Trophoblast cell (in vitro differentiated cells and primary cell): ENCODE data around the gene RPL9.
"Not testable (repeated sequence)": the region's sequence is repeated elsewhere in the genome, so short reads cannot be mapped to it uniquely, and the experiment has no call there.

Experiments
- DNase-seq, 2 donors: peaks; one replicate each; pipeline ENCODE4 v3.0.0-alpha.2; 2016
- H2AFZ ChIP-seq: 2 replicates; pipeline ENCODE4 v1.6.1; 2013; ENCODE audit warnings: low read length, moderate library complexity, mild to moderate bottlenecking; ENCODE audit not compliant: insufficient read depth, poor library complexity
- H2AK5ac ChIP-seq: 2 replicates; pipeline ENCODE4 v1.6.1; 2013; ENCODE audit warnings: mild to moderate bottlenecking, low read length
- H2BK120ac ChIP-seq: 2 replicates; pipeline ENCODE4 v1.6.1; 2013; ENCODE audit warnings: low read length, mild to moderate bottlenecking, moderate library complexity; ENCODE audit not compliant: insufficient read depth, poor library complexity
- H2BK12ac ChIP-seq: 2 replicates; pipeline ENCODE4 v1.6.1; 2013; ENCODE audit warnings: mild to moderate bottlenecking, low read length, moderate library complexity
- H2BK5ac ChIP-seq: 2 replicates; pipeline ENCODE4 v1.6.1; 2013; ENCODE audit warnings: low read length, low read depth, moderate library complexity, mild to moderate bottlenecking; ENCODE audit not compliant: poor library complexity
- H3K14ac ChIP-seq: 2 replicates; pipeline ENCODE4 v1.6.1; 2013; ENCODE audit warnings: mild to moderate bottlenecking, low read length
- H3K18ac ChIP-seq: 2 replicates; pipeline ENCODE4 v1.6.1; 2013; ENCODE audit warnings: mild to moderate bottlenecking, low read length
- H3K23ac ChIP-seq: 2 replicates; pipeline ENCODE4 v1.6.1; 2013; ENCODE audit warnings: low read length
- H3K27ac ChIP-seq: 2 replicates; pipeline ENCODE4 v1.5.1; 2013; ENCODE audit warnings: low read depth, mild to moderate bottlenecking, inconsistent platforms, low read length, moderate library complexity
- H3K27me3 ChIP-seq: 2 replicates; pipeline ENCODE4 v1.6.1; 2013; ENCODE audit warnings: inconsistent platforms, mild to moderate bottlenecking, low read length, moderate library complexity; ENCODE audit not compliant: insufficient read depth
- H3K36me3 ChIP-seq, 2 experiments: 1 replicate in 1 of 2; 2 replicates in 1 of 2; pipeline ENCODE4 v1.6.1; 2013; ENCODE audit warnings: low read length in 2 of 2, mild to moderate bottlenecking in 2 of 2, moderate library complexity in 1 of 2; ENCODE audit not compliant: insufficient read depth in 2 of 2, control insufficient read depth in 1 of 2
- H3K4ac ChIP-seq: 2 replicates; pipeline ENCODE4 v1.6.1; 2013; ENCODE audit warnings: low read depth, mild to moderate bottlenecking, low read length, moderate library complexity
- H3K4me1 ChIP-seq, 2 experiments: 1 replicate in 1 of 2; 2 replicates in 1 of 2; pipeline ENCODE4 v1.6.1; 2013; ENCODE audit warnings: low read length in 2 of 2, mild to moderate bottlenecking in 2 of 2, moderate library complexity in 1 of 2; ENCODE audit not compliant: insufficient read depth in 2 of 2, control insufficient read depth in 1 of 2
- H3K4me2 ChIP-seq: 2 replicates; pipeline ENCODE4 v1.6.1; 2013; ENCODE audit warnings: inconsistent platforms, mild to moderate bottlenecking, low read length, moderate library complexity
- H3K4me3 ChIP-seq: 2 replicates; pipeline ENCODE4 v1.5.1; 2013; ENCODE audit warnings: mild to moderate bottlenecking, low read depth, low read length, inconsistent platforms
- H3K79me1 ChIP-seq: one replicate; pipeline ENCODE4 v1.6.1; 2013; ENCODE audit warnings: low read length
- H3K79me2 ChIP-seq: 2 replicates; pipeline ENCODE4 v1.6.1; 2013; ENCODE audit warnings: low read length, mild to moderate bottlenecking; ENCODE audit not compliant: control insufficient read depth, insufficient read depth, poor library complexity
- H3K9ac ChIP-seq: 2 replicates; pipeline ENCODE4 v1.6.1; 2013; ENCODE audit warnings: mild to moderate bottlenecking, low read length
- H3K9me3 ChIP-seq: 2 replicates; pipeline ENCODE4 v1.6.1; 2013; ENCODE audit warnings: low read depth, mild to moderate bottlenecking, control low read depth, inconsistent platforms, low read length; ENCODE audit not compliant: insufficient read depth
- H4K12ac ChIP-seq: 2 replicates; pipeline ENCODE4 v1.6.1; 2013; ENCODE audit warnings: low read depth, mild to moderate bottlenecking, low read length, moderate library complexity
- H4K8ac ChIP-seq: 2 replicates; pipeline ENCODE4 v1.6.1; 2013; ENCODE audit warnings: low read depth, mild to moderate bottlenecking, low read length, moderate library complexity
- H4K91ac ChIP-seq: one replicate; pipeline ENCODE4 v1.6.1; 2013; ENCODE audit warnings: low read depth, mild to moderate bottlenecking, low read length, moderate library complexity
- WGBS: extraction: QIAGEN DNeasy Blood & Tissue Kit; methylation state at CpG from one replicate; pipeline ENCODE4 v1.1.7; 2013; ENCODE audit warnings: missing lambda C conversion rate; ENCODE audit not compliant: insufficient read length, insufficient coverage; ENCODE audit errors: extremely low coverage; 5-methylcytosine and 5-hydroxymethylcytosine counted together

RPL9 gene

GRCh38 chr4:39464886-39465501, 6.3 kb upstream of the RPL9 start:
- peak in 1 of 2 donors; percentile 56 for DNase-seq
- no peak overlapping the region for H4K91ac ChIP-seq
- peaks cover 0 to 3% of the 10 kb centered on the region in 2 experiments for H3K4me1 ChIP-seq
- no peaks in the 10 kb centered on the region for H3K79me2 ChIP-seq
- H2BK5ac ChIP-seq: no peak overlapping the region
- H3K18ac ChIP-seq: no peak overlapping the region
- H3K27me3 ChIP-seq: no peaks in the 10 kb centered on the region
- no peak overlapping the region for H3K4ac ChIP-seq
- H2AFZ ChIP-seq: no peak overlapping the region
- no peaks in the 10 kb centered on the region for H3K9me3 ChIP-seq
- H3K79me1 ChIP-seq: peaks cover 3% of the 10 kb centered on the region
- no peak overlapping the region for H2AK5ac ChIP-seq
- H3K14ac ChIP-seq: no peak overlapping the region
- no peak overlapping the region for H4K8ac ChIP-seq
- no peak overlapping the region for H3K23ac ChIP-seq
- H2BK120ac ChIP-seq: no peak overlapping the region
- H2BK12ac ChIP-seq: no peak overlapping the region
- no peak overlapping the region for H3K27ac ChIP-seq
- no peak overlapping the region for H3K9ac ChIP-seq
- H4K12ac ChIP-seq: no peak overlapping the region
- H3K4me3 ChIP-seq: no peak overlapping the region
- peaks cover 0 to 10% of the 10 kb centered on the region in 2 experiments for H3K36me3 ChIP-seq
- no CpG with 5 or more reads among the region's 2 CpGs for WGBS
- H3K4me2 ChIP-seq: no peak overlapping the region

GRCh38 chr4:39458161-39458504, 589 bp downstream of the RPL9 start:
- WGBS: no CpG with 5 or more reads among the region's 13 CpGs
- peak overlapping the region; percentile 13 for H3K18ac ChIP-seq
- peak overlapping the region; percentile 46 for H2AFZ ChIP-seq
- H2BK120ac ChIP-seq: peak overlapping the region; percentile 74
- peak overlapping the region; percentile 98 for H3K9ac ChIP-seq
- not testable (repeated sequence) for H3K27me3 ChIP-seq, H2BK12ac ChIP-seq, H3K79me1 ChIP-seq, H3K9me3 ChIP-seq, H3K4me1 ChIP-seq, H3K23ac ChIP-seq, H3K79me2 ChIP-seq
- peak overlapping the region; percentile 75 for H3K14ac ChIP-seq
- H3K4me2 ChIP-seq: peak overlapping the region; percentile 66
- H4K8ac ChIP-seq: peak overlapping the region; percentile 91
- H2BK5ac ChIP-seq: peak overlapping the region; percentile 55
- H4K91ac ChIP-seq: peak overlapping the region; percentile 83
- peak overlapping the region; percentile 82 for H3K4me3 ChIP-seq
- peak overlapping the region; percentile 89 for H3K27ac ChIP-seq
- peak overlapping the region; percentile 55 for H4K12ac ChIP-seq
- DNase-seq: peak in 1 of 2 donors; percentile 20
- H3K4ac ChIP-seq: peak overlapping the region; percentile 91
- H2AK5ac ChIP-seq: peak overlapping the region; percentile 67
- peaks cover 16 to 26% of the 10 kb centered on the region in 2 experiments for H3K36me3 ChIP-seq

- peak overlapping the region; percentile 85 for H3K4ac ChIP-seq
- no peak overlapping the region for H3K27ac ChIP-seq
- H4K91ac ChIP-seq: no peak overlapping the region
- H3K9me3 ChIP-seq: no peaks in the 10 kb centered on the region
- peaks cover 14 to 34% of the 10 kb centered on the region in 2 experiments for H3K36me3 ChIP-seq
- H3K4me1 ChIP-seq: no peaks in the 10 kb centered on the region
- no peak overlapping the region for H3K4me3 ChIP-seq
- no peak overlapping the region for H3K14ac ChIP-seq
- peak overlapping the region; percentile 66 for H3K4me2 ChIP-seq
- no peak overlapping the region for H2BK5ac ChIP-seq
- H4K8ac ChIP-seq: no peak overlapping the region
- no CpG with 5 or more reads among the region's 10 CpGs for WGBS
- no peak overlapping the region for H2AK5ac ChIP-seq
- no peak overlapping the region for H4K12ac ChIP-seq
- peaks cover 5% of the 10 kb centered on the region for H3K79me1 ChIP-seq
- no peak overlapping the region for H2BK12ac ChIP-seq
- no peak overlapping the region for H2AFZ ChIP-seq
- H2BK120ac ChIP-seq: no peak overlapping the region
- H3K9ac ChIP-seq: no peak overlapping the region
- H3K27me3 ChIP-seq: no peaks in the 10 kb centered on the region
- H3K18ac ChIP-seq: no peak overlapping the region
- peaks cover 7% of the 10 kb centered on the region for H3K79me2 ChIP-seq
- no peak overlapping the region for H3K23ac ChIP-seq
- no peak for DNase-seq
Measured at GRCh38 chr4:39456946-39457763, 1.6 kb downstream of the RPL9 start.

- Histone ChIP-seq H3K4me2 (no peak overlapping the region), H3K23ac (no peak overlapping the region), H2BK5ac (no peak overlapping the region), H3K9ac (no peak overlapping the region), H3K79me1 (peaks cover 5% of the 10 kb centered on the region), H3K36me3 (peaks cover 16 to 42% of the 10 kb centered on the region in 2 experiments), H2BK12ac (no peak overlapping the region), H3K18ac (no peak overlapping the region), H3K4me3 (no peak overlapping the region), H3K27ac (no peak overlapping the region), H2BK120ac (no peak overlapping the region), H2AFZ (no peak overlapping the region), H2AK5ac (no peak overlapping the region), H3K4ac (no peak overlapping the region), H3K9me3 (no peaks in the 10 kb centered on the region), H4K12ac (no peak overlapping the region), H3K79me2 (peaks cover 7% of the 10 kb centered on the region), H3K27me3 (no peaks in the 10 kb centered on the region), H4K91ac (no peak overlapping the region), H4K8ac (no peak overlapping the region), H3K4me1 (no peaks in the 10 kb centered on the region), H3K14ac (no peak overlapping the region)
- WGBS: no CpG with 5 or more reads among the region's 6 CpGs
- DNase-seq: no peak
Measured at GRCh38 chr4:39455486-39455885, 3.2 kb downstream of the RPL9 start.
